GM18526 (cell line): ENCODE measurements around the gene TMSB10.

Experiments
- POLR2A ChIP-seq: IDR thresholded peaks from 3 replicates; pipeline ENCODE4 v1.6.1; 2011; ENCODE audit not compliant: insufficient read length; ENCODE audit errors: extremely low read depth

TMSB10 gene

GRCh38 chr2:84905181-84906107 is at the start of gene TMSB10:
TSS of gene TMSB10 (plus strand) at chr2:84905656.
- TF ChIP-seq POLR2A: peak; percentile 99

GRCh38 chr2:84855731-84856130 is 49.7 kb upstream of the TMSB10 start:
- TF ChIP-seq POLR2A: no peak

GRCh38 chr2:84856787-84857186 is 48.7 kb upstream of the TMSB10 start:
- no peak for TF ChIP-seq POLR2A

GRCh38 chr2:84857566-84857965 is 47.9 kb upstream of the TMSB10 start:
- TF ChIP-seq POLR2A: no peak

- TF ChIP-seq POLR2A: no peak
Measured at GRCh38 chr2:84858123-84858522, 47.3 kb upstream of the TMSB10 start.

GRCh38 chr2:84858937-84859336 is 46.5 kb upstream of the TMSB10 start:
- TF ChIP-seq POLR2A: no peak

- no peak for TF ChIP-seq POLR2A
Measured at GRCh38 chr2:84861539-84861938, 43.9 kb upstream of the TMSB10 start.

- no peak for TF ChIP-seq POLR2A
Measured at GRCh38 chr2:84862006-84862405, 43.5 kb upstream of the TMSB10 start.

- no peak for TF ChIP-seq POLR2A
Measured at GRCh38 chr2:84865181-84865783, 40.2 kb upstream of the TMSB10 start.

- TF ChIP-seq POLR2A: no peak
Measured at GRCh38 chr2:84866122-84866521, 39.3 kb upstream of the TMSB10 start.

GRCh38 chr2:84870306-84870705 is 35.1 kb upstream of the TMSB10 start:
- no peak for TF ChIP-seq POLR2A

- TF ChIP-seq POLR2A: no peak
Measured at GRCh38 chr2:84873350-84873749, 32.1 kb upstream of the TMSB10 start.

- TF ChIP-seq POLR2A: no peak
Measured at GRCh38 chr2:84874381-84875212, 30.9 kb upstream of the TMSB10 start.

- no peak for TF ChIP-seq POLR2A
Measured at GRCh38 chr2:84875213-84875560, 30.3 kb upstream of the TMSB10 start.

- no peak for TF ChIP-seq POLR2A
Measured at GRCh38 chr2:84876369-84876768, 29.1 kb upstream of the TMSB10 start.

GRCh38 chr2:84878459-84878858 is 27.0 kb upstream of the TMSB10 start:
- TF ChIP-seq POLR2A: no peak

- TF ChIP-seq POLR2A: no peak
Measured at GRCh38 chr2:84878896-84879583, 26.4 kb upstream of the TMSB10 start.
